Activated naive CD8-positive, alpha-beta T cell treated with anti-CD3 and anti-CD28 coated beads, Interleukin-2, amount 50 U/mL, for 16 hours (primary cell): ENCODE data around the gene CNTN1.

Experiments used
- DNase-seq: peaks from one replicate; pipeline ENCODE4 v3.0.0-alpha.2; 2020; ENCODE audit warnings: low read depth, low spot score

The CNTN1 gene

DNA sequence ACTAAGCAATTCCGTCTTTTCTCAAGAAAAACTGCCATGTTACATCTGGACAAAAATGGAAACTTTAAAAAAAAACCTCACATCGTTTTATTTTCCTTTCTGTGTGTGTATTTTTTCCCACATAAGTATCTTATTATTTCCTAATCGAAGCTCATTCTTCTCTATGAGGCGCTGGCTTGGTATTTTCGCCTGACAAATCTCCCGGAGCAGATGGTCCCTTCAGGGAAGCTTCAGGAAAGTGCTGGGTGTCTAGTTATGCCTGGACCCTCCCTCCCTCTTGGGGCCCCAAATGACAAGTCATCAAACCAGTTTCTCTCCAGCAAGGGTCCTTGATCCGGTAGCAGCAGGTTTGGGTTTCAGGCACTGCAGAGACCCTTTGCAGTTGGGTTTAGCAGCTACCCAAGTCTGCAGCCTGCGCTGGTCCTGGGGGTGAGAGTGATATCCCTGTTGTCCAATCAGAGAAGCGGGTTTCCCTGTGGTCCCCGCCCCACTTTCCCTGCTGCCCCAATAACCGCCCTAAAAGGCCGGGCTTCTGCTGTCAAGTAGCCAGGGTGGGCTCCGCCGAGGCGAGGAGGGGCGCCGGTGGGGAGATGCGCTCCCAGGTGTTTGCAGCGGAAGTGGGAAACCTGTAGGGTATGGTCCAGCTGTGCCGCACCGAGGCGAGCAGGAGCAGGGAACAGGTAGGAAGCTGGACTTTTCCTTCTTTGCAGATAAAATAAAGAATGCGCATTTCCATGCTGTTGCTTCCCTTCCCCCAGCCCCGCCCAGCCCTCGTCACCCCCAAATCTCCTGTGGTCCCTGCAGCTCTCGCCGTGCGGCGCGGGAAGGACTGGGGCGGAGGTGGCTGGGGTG, at the start of gene CNTN1:
Gene CNTN1, plus strand, starts transcription at position 527 of the 852 bp plus-strand sequence.
- DNase-seq, result no peak

DNA sequence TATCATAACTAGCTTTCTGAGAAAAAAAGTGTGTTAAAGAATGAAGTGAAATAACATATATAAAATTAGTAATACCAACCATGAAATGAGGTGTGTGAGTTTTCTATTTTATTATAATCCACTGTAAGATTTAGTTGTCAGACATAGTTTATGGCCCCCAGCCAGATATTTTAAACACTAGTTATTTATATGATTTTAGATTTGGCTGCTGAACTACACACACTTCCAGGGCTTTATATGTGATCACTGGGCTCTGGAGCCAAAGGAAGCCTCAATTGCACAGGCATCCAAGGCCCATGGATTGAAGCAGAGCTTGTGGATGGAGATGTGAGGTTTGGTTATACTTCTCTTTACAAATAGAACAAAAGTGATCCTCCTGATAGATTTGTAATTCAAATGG, 48.7 kb upstream of the CNTN1 start:
- no peak for DNase-seq

DNA sequence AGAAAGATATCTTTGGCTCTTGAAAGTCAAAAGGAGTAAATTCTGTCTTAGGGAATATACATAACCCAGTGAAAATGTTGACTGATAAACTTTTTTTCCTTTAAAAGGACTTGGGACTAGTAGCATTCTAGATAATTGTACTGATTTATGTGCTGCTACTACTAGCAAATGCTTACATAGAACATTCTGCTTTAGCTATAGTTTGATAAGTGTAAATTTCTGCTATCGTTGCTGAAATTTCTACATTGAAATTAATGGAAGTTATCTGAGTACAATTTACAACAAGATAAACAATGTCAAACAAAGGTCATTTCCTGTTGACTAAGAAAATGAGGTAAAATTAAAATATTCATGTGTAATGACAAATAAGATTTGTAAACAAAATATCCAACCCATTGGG, 48.3 kb upstream of the CNTN1 start:
- DNase-seq, result no peak

DNA sequence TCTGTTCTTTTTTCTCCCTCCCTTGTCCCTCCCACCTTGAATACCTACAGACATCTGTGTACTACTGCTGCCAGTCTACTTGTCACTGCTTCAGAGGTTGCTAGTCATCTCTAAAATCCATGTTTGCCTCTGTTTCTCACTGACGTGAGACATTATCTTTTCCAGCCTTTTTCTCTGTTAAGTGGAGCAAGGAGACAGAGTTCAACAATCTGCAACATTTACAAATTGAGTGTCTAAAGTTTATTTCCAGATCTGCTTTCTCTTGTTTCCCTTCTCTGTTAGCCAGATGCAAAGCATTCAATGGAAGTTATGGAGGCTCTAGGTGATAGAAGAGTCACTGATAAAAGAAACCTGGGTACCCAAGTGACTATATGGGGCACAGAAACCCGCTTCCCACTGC, 47.5 kb upstream of the CNTN1 start:
- DNase-seq, result no peak

DNA sequence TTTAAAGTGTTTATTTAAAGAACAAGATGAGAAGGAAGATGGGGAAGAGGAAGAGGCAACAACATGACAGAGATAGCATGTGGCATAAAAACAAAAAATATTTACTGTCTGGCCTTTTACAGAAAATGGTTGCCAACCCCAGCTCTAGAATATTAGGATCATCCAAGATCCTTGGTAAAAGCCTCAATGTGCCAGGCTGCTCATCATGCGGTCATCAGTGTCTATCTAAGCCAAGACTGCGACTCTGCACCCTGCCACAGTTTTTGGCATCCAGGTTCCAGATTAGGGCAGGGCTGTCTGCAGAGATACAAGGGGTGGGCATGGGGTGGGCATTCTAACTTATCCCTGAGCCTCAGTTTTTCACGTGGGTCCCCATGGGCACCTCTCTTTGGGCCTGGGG, 46.9 kb upstream of the CNTN1 start:
- no peak for DNase-seq

DNA sequence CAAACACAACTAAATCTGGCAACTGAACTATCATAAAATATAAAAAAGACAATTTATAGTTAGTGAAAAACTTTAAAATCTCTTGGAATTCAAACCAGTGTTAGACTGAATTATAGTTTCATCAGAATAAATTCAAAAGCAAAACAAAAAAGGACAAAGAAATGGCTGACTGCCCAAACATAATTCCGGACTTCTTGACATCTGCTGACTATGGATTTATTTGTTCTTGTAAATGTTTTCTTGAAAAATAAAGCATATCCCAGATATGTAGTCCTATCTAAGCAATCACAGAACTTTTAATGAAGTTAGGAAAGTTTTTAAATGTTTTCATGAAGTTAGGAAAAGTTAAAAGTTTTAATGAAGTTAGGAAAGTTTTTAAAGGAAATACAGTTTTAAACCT, 45.8 kb upstream of the CNTN1 start:
- no peak for DNase-seq

DNA sequence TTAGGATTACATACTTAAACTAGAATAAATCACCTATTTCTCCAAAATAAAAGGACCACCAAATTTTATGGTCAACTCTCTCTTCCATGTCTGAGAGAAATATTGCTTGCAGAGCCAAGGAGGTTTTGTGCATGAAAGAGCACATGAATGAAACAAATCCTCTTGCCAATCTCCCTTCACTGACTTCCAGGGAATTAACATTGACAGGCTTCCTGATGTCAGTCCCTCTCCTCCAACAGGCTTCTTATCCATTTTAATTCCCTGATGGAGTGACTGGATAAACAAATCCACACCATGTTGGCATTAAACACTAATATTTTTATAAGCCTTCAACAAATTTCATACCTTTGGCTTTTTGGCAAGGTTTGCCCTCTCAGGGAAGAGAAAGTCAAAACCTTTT, 45.3 kb upstream of the CNTN1 start:
- DNase-seq, result no peak

DNA sequence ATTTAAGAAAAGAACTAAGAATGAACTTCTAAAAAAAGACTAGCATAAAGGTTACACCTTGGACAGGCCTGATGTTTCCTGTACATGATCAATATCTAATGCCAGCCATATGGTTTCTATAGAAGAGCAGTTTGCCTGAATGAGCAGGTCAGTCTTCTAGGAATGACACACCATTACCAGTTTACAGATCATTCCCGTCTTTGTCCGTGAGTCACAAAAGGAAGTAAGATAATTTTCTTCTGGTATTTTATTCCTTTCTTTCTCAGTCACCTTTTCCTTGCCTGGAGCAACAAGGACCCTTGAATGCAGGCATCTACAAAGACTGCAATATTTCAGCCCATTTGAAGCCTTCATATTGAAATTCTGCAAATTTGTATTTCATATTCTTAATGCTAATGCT, 44.6 kb upstream of the CNTN1 start:
- no peak for DNase-seq

DNA sequence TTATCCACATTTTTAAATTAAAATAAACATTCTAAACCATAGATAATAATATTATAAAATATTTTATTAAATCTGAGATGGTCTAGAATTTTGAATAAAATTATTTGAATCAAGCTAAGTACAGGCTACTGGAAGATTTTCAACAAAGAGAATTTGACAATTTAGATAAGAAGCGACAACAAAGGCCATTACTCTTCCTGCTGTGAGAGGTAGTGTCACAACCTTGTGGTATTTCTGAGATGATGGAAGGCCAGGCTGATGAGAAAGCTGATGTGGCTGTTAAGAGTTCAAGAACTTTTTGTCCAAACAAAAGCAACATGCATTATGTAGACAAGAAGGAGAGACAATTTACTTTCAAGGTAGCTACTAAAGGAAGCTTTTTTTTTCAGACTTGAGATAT, 43.7 kb upstream of the CNTN1 start:
- DNase-seq, result no peak

DNA sequence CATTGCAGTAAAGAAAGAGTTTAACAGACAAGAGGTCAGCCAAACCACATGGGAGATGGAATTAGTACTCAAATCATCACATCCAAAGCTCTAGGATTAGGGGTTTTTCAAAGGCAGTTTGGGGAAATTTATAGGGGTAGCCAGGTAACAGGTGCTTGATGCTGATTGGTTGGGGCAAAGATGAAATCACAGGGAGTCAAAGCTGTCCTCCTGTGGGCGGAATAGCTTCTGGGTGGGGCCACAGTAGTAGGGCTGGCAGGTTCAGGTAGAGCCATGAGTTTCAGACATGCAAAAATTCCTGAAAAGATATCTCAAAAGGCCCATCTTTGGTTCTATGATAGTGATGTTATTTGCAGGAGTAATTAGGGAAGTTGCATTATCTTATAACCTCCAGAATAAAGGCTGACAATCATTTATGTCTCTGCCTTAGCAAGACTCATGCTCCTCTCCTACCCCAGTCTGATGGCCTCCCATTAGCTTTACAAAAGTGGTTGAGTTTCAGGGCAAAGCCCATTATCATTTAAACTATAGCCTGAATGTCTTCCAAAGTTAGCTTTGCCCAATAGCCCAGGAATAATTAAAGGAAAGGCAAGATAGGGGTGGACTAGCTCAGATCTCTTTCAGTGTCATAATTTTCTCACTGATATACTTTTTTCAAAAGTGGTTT, 42.1 kb upstream of the CNTN1 start:
- DNase-seq, result no peak

DNA sequence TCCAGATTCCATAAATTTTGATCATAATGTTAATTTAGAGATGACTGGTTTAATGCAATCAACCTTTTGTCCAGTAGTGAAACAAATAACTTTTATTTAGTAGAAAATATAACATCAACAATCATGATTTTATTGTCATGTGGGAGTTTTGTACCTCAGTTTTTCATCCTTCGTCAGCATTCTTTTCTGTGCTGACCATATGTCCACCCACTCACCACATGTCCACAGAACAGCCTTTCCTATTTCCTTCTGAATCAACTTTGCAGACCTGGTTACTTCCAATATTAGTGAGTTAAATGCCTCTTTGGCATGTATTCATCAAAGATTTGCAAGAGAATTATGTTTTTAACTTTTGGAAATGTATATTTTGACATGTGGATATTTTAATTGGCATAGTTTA, 36.8 kb upstream of the CNTN1 start:
- DNase-seq, result no peak

DNA sequence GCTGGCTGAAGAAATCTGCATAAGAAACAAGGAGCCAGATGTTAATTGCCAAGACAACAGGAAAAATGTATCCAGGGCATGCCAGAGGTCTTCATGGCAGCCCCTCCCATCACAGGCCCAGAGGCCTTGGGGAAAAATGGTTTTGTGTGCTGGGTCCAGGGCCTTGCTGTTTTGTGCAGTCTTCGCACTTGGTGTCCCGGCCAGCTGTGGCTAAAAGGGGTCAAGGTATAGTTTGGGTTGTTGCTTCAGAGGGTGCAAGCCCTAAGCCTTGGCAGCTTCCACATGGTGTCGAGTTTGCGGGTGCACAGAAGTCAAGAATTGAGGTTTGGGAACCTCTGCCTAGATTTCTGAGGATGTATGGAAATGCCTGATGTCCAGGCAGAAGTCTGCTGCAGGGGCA, 29.9 kb upstream of the CNTN1 start:
- DNase-seq, result no peak

DNA sequence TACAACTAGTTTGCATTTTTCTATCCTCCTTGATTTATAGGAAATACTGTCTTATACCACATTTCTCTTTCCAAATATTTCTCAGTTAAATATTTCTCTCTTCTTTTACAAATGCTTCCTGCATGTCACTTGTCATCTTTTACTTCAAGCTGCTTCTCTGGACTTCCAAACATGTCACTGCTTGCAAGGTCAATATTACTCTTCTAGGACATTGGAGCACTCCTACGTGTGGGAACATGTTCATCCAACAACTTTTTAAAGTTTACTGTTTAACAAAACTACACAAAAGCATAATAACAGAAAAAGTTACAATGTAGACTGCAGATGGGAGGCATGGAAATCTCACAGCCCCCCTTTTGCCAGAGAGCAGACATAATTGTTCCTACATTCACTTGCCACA, 28.5 kb upstream of the CNTN1 start:
- DNase-seq, result no peak

DNA sequence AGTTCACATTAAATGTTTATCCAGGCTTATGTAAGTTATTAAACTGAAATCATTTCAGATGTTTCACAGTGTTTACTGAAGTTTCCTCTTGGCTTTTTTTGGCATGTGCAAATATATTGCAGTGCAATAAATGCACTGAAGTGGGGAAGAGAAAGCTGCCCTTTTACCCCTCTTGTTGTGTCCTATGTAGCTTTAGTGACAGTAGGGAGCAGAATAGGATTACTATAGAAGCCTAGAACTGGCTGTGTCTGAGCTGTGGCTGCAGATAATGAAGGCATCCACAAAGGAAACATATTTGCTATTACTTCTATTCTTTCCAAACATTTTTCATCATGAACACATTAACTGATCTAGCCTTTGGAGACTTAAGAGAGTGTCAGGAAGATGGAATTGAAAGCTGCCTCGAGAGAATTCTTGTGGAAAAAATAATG, 24.1 kb upstream of the CNTN1 start:
- no peak for DNase-seq

DNA sequence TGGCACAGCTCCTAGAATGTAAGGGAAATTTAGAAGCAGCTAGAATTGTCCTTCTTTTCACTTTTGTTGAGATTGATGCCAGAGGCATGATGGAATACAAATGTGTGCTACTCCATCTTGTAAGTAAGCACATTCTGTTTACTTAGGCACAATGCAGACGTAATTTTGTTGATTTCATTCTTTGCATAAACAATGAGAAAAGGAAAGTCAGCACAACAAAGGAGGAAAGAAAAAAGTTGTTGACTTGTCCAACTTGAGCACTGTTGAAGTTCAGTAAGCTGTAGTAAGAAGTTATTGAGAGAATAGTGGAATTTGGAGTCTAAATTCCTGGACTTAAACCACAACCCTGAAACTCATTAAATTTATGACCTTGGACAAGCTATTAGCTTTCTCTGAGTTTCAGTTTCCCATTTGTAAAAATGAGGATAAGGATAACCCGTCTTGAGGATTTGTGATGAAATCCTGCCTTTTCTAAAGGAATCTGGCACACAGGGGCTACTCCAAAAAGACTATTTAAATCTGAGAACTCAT, 19.4 kb upstream of the CNTN1 start:
- DNase-seq, result no peak

DNA sequence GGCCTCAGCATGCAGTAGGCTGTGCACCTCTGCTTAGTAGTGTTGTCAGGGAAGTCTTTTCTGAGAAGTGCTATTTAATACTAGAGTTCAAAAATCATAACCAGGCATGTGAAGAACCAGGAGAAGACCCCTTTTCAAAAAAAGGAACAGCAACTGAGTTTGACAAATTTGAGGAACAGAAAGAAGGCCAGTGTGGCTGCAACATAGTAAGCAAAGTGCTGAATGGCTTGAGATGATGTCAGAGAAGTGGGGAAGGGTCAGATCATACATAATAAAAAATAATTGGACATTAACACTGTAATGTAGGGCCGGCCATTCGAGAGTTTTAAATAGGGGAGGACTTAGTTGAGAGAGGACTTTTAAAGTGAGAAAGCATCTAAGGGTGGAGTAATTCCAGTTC, 11.1 kb upstream of the CNTN1 start:
- no peak for DNase-seq

DNA sequence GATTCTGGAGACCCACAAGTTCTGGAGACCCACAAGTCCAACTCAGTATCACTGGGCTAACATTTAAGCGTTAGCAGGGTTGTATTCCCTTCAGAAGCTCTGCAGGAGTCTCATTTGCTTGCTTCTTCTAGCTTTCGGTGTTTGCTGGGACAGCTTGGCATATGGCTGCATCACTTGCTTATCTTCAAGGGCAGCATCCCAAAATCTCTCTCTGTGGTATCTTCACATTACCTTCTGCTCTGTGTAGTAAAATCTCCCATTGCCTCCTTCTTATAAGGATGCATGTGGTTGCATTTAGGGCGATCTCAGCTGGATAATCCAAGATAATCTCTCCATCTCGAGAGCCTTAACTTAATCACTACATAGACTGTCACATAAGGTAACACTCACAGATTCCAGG, 7.3 kb upstream of the CNTN1 start:
- DNase-seq, result no peak

DNA sequence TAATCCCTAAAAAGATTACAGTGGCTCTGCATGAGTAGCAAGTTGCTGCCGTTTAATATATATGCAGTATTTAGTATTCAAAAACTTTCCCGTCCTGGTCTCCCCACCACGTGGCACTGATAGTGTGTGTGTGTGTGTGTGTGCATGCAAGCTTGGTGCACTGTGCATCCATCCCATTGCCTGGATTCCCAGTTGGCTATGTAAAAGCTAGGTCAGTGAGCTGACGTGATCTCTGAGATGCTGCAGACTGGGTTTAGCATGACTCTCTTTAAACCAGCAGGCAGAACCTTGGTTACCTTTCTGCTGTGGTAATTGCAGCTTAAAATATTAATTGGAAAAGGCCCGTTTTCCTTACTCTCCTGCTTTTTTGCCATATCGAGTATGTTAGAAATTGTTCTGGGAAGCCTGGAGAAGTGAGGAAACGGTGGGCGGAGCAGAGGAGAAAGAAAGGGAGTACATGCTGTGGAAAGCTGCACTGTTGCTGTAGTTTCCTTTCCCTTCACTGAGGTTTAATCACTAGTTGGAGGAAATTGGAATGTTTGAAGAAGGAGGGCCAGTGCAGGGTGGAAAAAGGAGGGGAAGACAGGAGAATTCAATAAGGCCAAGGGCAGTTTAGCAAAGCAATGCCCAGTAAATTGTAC, 4.0 kb upstream of the CNTN1 start:
- no peak for DNase-seq

DNA sequence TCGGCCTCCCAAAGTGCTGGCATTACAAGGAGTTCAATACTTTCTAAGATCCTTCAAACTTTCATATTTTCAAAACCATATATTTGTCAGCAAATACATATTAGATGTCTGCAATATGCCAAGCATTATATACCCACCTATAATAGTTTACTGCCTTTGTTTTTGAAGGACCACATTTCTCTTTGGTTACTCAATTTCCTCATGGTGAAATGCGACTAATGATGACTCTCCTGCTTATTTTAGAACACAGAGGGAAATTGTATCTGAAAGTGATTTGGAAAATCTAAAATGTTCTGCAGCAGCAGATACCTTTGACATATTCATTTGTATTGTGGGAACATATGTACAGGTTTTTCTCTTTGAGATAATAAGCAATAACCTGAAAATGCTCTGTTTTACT, 2.7 kb upstream of the CNTN1 start:
- DNase-seq, result no peak

DNA sequence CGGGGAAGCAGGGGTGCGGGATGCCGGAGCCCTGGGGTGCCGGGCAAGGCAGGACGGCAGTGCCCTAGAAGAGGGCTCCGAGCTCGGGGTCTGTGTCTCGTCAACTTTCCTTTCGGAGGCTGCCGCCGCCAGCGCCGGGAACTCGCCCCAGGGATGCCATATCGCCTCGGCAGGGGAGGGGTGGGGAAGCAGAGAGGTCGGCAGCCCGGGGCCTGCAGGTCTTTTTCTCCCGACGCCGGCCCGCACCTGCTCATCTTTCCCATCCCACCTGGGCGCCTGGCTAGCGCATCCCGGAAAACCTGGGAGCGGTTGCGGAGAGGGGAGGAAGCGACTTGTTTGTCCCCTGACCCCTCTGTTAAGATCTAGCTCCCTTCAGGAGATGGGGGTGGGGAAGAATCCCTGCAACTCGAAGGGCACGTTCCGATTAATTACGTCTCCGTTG, 547 bp downstream of the CNTN1 start:
- no peak for DNase-seq

DNA sequence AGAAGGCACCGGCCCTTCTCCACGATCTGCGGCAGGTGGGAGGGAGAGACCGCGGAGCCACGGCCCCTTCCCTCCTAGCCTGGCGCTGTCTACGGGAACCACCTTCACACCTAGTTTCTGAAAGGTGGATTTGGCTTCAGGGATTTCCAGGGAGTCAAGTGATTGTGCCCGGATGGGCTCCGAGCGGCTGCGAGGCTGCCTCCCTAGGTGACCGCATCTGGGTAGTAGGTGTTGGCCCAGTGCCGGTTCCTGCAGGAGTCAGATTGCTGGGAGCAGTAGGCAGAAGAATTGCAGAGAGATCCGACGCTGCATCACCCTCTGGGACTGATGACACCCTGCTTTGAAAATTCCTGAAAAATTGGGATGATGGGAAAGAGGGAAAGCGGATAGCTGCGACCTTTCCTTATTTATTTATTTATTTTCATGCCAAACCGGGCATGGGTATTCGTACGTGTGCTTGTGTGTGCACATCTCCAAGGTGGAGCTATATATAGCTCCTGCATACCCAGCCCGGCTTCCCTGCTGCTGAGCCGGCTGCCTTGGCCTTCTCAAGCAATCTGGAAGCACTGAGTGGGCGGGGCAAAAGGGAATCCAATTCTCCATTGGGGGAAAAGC, 1.1 kb downstream of the CNTN1 start:
- no peak for DNase-seq
